Psoas muscle (tissue), 8 donors: ENCODE results near the gene RFX3. TPM values are rescaled to one million over a fixed set of nuclear protein-coding genes. Genes with fewer than 3 reads are reported as not detected.

Source experiments
- ATAC-seq, 4 donors: fragments of 200-7000 bp; cut with Tn5 transposase; one replicate each; pipeline ENCODE4 v1.9.1; 2020; ENCODE audit warnings: moderate library complexity in 3 of 4, mild to moderate bottlenecking in 2 of 4
- DNase-seq, 2 donors: peaks; one replicate each; pipeline ENCODE4 v3.0.0-alpha.2; 2020
- H3K27ac ChIP-seq: fragments of 200-600 bp; one replicate; pipeline ENCODE4 v1.8.0; 2022
- H3K27me3 ChIP-seq, 3 donors: fragments of 200-600 bp in 1 of 3; one replicate each; pipeline versions ENCODE4 v1.6.1 to v1.8.0; 2013 to 2022; ENCODE audit warnings: low read length in 2 of 3, mild to moderate bottlenecking in 2 of 3, moderate library complexity in 1 of 3; ENCODE audit not compliant: insufficient read depth in 3 of 3
- H3K36me3 ChIP-seq, 2 donors: fragments of 200-600 bp in 1 of 2; one replicate each; pipeline versions ENCODE4 v1.6.1 to v1.8.0; 2013 to 2022; ENCODE audit warnings: low read depth in 1 of 2, mild to moderate bottlenecking in 1 of 2, moderate library complexity in 1 of 2; ENCODE audit not compliant: insufficient read depth in 1 of 2
- H3K4me1 ChIP-seq: fragments of 200-600 bp; one replicate; pipeline ENCODE4 v1.8.0; 2022
- H3K4me3 ChIP-seq: fragments of 200-600 bp; one replicate; pipeline ENCODE4 v1.8.0; 2022; ENCODE audit warnings: mild to moderate bottlenecking
- H3K9me3 ChIP-seq: fragments of 200-600 bp; one replicate; pipeline ENCODE4 v1.8.0; 2022
- CTCF ChIP-seq: fragments of 200-600 bp; IDR thresholded peaks from one replicate; pipeline ENCODE4 v1.8.0; 2022; ENCODE audit warnings: antibody characterized with exemption
- WGBS, 3 donors: extraction: QIAGEN DNeasy Blood & Tissue Kit; methylation state at CpG; one replicate each; pipeline versions ENCODE4 v1.1.6 to v1.1.7; 2013; 5-methylcytosine and 5-hydroxymethylcytosine counted together
- intact Hi-C, 2 donors: fragments of 100-400 bp; cut with DNase I; formaldehyde crosslinking; loops; one replicate each; pipeline versions ENCODE4 v1.11.0 to v1.14.2; 2022
- polyA plus RNA-seq, 3 donors: library from polyadenylated mRNA; stranded (reverse); fragments of 200-250 nt; gene quantifications; one replicate each; pipeline ENCODE4 v1.2.3, GENCODE V29; 2013
- total RNA-seq, 4 donors: library from RNA; stranded (reverse); fragmentation: NEBNext Ultra II Directional in 2 of 4; extraction: Animal tissue kit (Norgen Biotek cat#: 25700) in 2 of 4; gene quantifications; one replicate each; pipeline versions ENCODE4 v1.2.1 to v1.2.4, GENCODE V29; 2021 to 2023
- donor health status: healthy with polysubstance abuse.
- donor health status: DM: no; HTN: no; CAD: no; lungs with moderate emphysema.
- donor health status: Bipolar disorder and iron deficiency.
- donor health status: healthy.
- donor health status: DM: yes; HTN: yes; CAD: no.
- donor health status: DM: no; HTN: no; CAD: no.
- donor health status: DM: no; HTN: no; CAD: no.
- donor health status: DM: yes; HTN: yes; CAD: no.

RFX3 gene
- total and polyA plus RNA-seq, 7 donors: 0.38 to 5.7 (median 2.8) TPM

GRCh38 chr9:3181049-3181953, 344.5 kb downstream of the RFX3 start:
- H3K4me1 ChIP-seq: peaks cover 5% of the 10 kb centered on the region
- no peaks in the 10 kb centered on the region for H3K9me3 ChIP-seq
- intact Hi-C loops: loop anchor here (5.0 kb wide), 2 partner anchors 324 to 936 kb away; no protein-coding TSS in a partner anchor
- WGBS, 3 donors: 1 to 2% (median 1%) methylated on average over 69 to 76 of the region's 76 CpGs
- DNase-seq (peak; percentile 17 to 55), ATAC-seq (peak; percentile 48 to 83 (median 61))
- peak; percentile 14 for TF ChIP-seq CTCF
- no peaks in the 10 kb centered on the region for H3K36me3 ChIP-seq
- H3K27me3 ChIP-seq: peaks cover 0 to 30% (median 4%) of the 10 kb centered on the region in 3 donors
- H3K4me3 ChIP-seq: peak overlapping the region; percentile 54
- H3K27ac ChIP-seq: no peak overlapping the region

- intact Hi-C loops: loop anchor here (5.0 kb wide), 2 partner anchors 323 to 937 kb away; no protein-coding TSS in a partner anchor
- H3K4me1 ChIP-seq: peaks cover 5% of the 10 kb centered on the region
- H3K4me3 ChIP-seq: peak overlapping the region; percentile 54
- no peaks in the 10 kb centered on the region for H3K9me3 ChIP-seq
- no peaks in the 10 kb centered on the region for H3K36me3 ChIP-seq
- WGBS, 3 donors: 11 to 12% (median 12%) methylated on average over 19 of the region's 19 CpGs
- H3K27ac ChIP-seq: no peak overlapping the region
- ATAC-seq (peak in 1 of 4 donors; percentile 12), DNase-seq (no peak)
- no peak for TF ChIP-seq CTCF
- H3K27me3 ChIP-seq: peaks cover 0 to 30% (median 4%) of the 10 kb centered on the region in 3 donors
Measured at GRCh38 chr9:3180696-3181048, 345.1 kb downstream of the RFX3 start.

- DNase-seq: no peak
- Histone ChIP-seq H3K4me3 (no peak overlapping the region), H3K36me3 (no peaks in the 10 kb centered on the region), H3K27ac (no peak overlapping the region), H3K9me3 (no peaks in the 10 kb centered on the region), H3K27me3 (peaks cover 0 to 30% (median 4%) of the 10 kb centered on the region in 3 donors), H3K4me1 (peaks cover 5% of the 10 kb centered on the region)
- no peak for ATAC-seq
- no peak for TF ChIP-seq CTCF
- intact Hi-C loops: loop anchor here (5.0 kb wide), 2 partner anchors 322 to 938 kb away; no protein-coding TSS in a partner anchor
- 78 to 86% (median 83%) methylated on average over 4 of the region's 4 CpGs for WGBS, 3 donors
Measured at GRCh38 chr9:3179711-3180110, 346.1 kb downstream of the RFX3 start.

- no peaks in the 10 kb centered on the region for H3K36me3 ChIP-seq
- peaks cover 5% of the 10 kb centered on the region for H3K4me1 ChIP-seq
- H3K9me3 ChIP-seq: no peaks in the 10 kb centered on the region
- no peak for DNase-seq
- ATAC-seq: no peak
- no peak overlapping the region for H3K4me3 ChIP-seq
- H3K27me3 ChIP-seq: peaks cover 0 to 28% (median 4%) of the 10 kb centered on the region in 3 donors
- H3K27ac ChIP-seq: no peak overlapping the region
- no peak for TF ChIP-seq CTCF
- 41 to 89% (median 86%) methylated on average over 1 of the region's 1 CpG for WGBS, 3 donors
- intact Hi-C loops: no loop called here
Measured at GRCh38 chr9:3177936-3178335, 347.9 kb downstream of the RFX3 start.
